ENCODE results near the gene RTL1.

Gene RTL1

GRCh38 chr14:100903672-100904185 lies at the start of gene RTL1:
RTL1 (minus strand) TSS chr14:100903722; CDS start chr14:100884788, 18,934 bp downstream.
- no peak for DNase-seq

- DNase-seq: no peak
Observed at GRCh38 chr14:100950024-100950423, 46.5 kb upstream of the RTL1 start.

- no peak for DNase-seq
Observed at GRCh38 chr14:100944052-100944451, 40.5 kb upstream of the RTL1 start.

- no peak for DNase-seq
Observed at GRCh38 chr14:100930270-100930669, 26.7 kb upstream of the RTL1 start.

GRCh38 chr14:100915560-100915959 lies 12.0 kb upstream of the RTL1 start:
- no peak for DNase-seq

- no peak for DNase-seq
Observed at GRCh38 chr14:100914597-100915021, 11.1 kb upstream of the RTL1 start.

- no peak for DNase-seq
Observed at GRCh38 chr14:100911665-100912316, 8.3 kb upstream of the RTL1 start.

GRCh38 chr14:100910888-100911664 lies 7.6 kb upstream of the RTL1 start:
- DNase-seq: no peak

GRCh38 chr14:100909439-100909838 lies 5.9 kb upstream of the RTL1 start:
- DNase-seq: no peak

- DNase-seq: no peak
Observed at GRCh38 chr14:100907240-100907639, 3.7 kb upstream of the RTL1 start.

GRCh38 chr14:100906420-100906819 lies 2.9 kb upstream of the RTL1 start:
- no peak for DNase-seq

- DNase-seq: no peak
Observed at GRCh38 chr14:100905166-100905565, 1.6 kb upstream of the RTL1 start.

GRCh38 chr14:100904307-100905087 lies 975 bp upstream of the RTL1 start:
- DNase-seq: no peak

- DNase-seq: no peak
Observed at GRCh38 chr14:100903134-100903468, 421 bp downstream of the RTL1 start.

GRCh38 chr14:100902295-100903133 lies 1.0 kb downstream of the RTL1 start:
- no peak for DNase-seq

GRCh38 chr14:100901391-100902183 lies 1.9 kb downstream of the RTL1 start:
- no peak for DNase-seq

GRCh38 chr14:100900837-100901390 lies 2.6 kb downstream of the RTL1 start:
- DNase-seq: no peak

GRCh38 chr14:100899884-100900771 lies 3.4 kb downstream of the RTL1 start:
- peak; percentile 16 for DNase-seq

GRCh38 chr14:100898935-100899883 lies 4.3 kb downstream of the RTL1 start:
- DNase-seq: no peak

All from GF-D8 (cell line).